AG04450 (cell line): ENCODE results near the gene ALS2. TPM values are rescaled to one million over a fixed set of nuclear protein-coding genes. Genes with fewer than 3 reads are reported as not detected.

ENCODE experiments used
- CTCF ChIA-PET: fragments of 300-600, 350-600 bp; formaldehyde crosslinking; extraction: SDS; loops from one replicate; lab custom pipeline; 2022; ENCODE audit warnings: antibody characterized with exemption, inconsistent platforms; lab: Charles Lee
- POLR2A ChIA-PET: fragments of 350-600 bp; formaldehyde crosslinking; extraction: SDS; loops from one replicate; lab custom pipeline; 2021; ENCODE audit warnings: antibody characterized with exemption, inconsistent platforms; lab: Yijun Ruan, JAX
- DNase-seq: peaks from one replicate; pipeline ENCODE4 v3.0.0-alpha.2; 2011; ENCODE audit warnings: low read depth, low spot score
- H3K27ac ChIP-seq: one replicate; pipeline ENCODE4 v1.5.1; 2012; ENCODE audit warnings: low read depth, low read length, control low read depth
- H3K27me3 ChIP-seq: one replicate; pipeline ENCODE4 v1.6.0; 2012; ENCODE audit warnings: low read length; ENCODE audit not compliant: control insufficient read depth, insufficient read depth
- H3K4me3 ChIP-seq: 2 replicates; pipeline ENCODE4 v1.5.1; 2011; ENCODE audit warnings: mild to moderate bottlenecking, low read depth, low read length, control low read depth
- H3K9me3 ChIP-seq: 2 replicates; pipeline ENCODE4 v1.5.1; 2012; ENCODE audit warnings: low read length; ENCODE audit not compliant: control insufficient read depth, insufficient read depth
- CTCF ChIP-seq: IDR thresholded peaks from 2 replicates; pipeline ENCODE4 v1.5.1; 2011; ENCODE audit warnings: low read depth, low read length, control low read depth, inconsistent platforms
- polyA plus RNA-seq: library from polyadenylated mRNA; depleted of rRNA; stranded (reverse); fragments of >200 nt; gene quantifications from 2 replicates; pipeline ENCODE4 v1.2.3, GENCODE V29; 2011

Gene ALS2
- polyA plus RNA-seq, 1 experiment: 21.9 TPM

GRCh38 chr2:201668402-201668910 lies 112.3 kb downstream of the ALS2 start:
- DNase-seq: no peak
- POLR2A ChIA-PET: no interaction called here
- no peak overlapping the region for H3K27ac ChIP-seq
- H3K4me3 ChIP-seq: no peak overlapping the region
- CTCF ChIA-PET: no interaction called here
- H3K9me3 ChIP-seq: no peaks in the 10 kb centered on the region; the same call in 1 of the 2 replicates
- TF ChIP-seq CTCF: no peak
- no peaks in the 10 kb centered on the region for H3K27me3 ChIP-seq

DNA sequence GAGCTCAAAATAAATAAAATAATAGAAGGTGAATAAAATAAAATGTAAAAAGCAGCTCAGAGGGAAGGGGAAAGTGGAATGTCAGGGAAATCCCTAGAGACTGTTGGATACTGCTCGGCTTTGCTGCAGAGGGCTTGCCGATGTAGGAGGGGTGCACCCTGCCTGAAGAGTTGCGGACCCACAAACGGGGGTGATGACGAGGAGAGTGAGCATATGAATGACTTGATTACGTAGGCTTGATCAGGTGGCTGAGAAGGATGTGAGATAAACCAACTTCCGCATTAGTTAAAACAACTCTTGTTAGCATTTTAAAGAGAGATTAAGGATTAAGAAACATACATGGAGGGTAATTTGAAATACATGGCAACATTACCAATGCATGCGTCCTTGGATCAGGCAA lies 116.4 kb downstream of the ALS2 start:
- POLR2A ChIA-PET: interaction anchor here (1.3 kb wide), 1 partner anchor 9 kb away, joined by 3 read pairs; no protein-coding TSS in a partner anchor
- CTCF ChIA-PET: no interaction called here
- Histone ChIP-seq H3K27ac (no peak overlapping the region), H3K9me3 (no peaks in the 10 kb centered on the region), H3K4me3 (no peak overlapping the region), H3K27me3 (no peaks in the 10 kb centered on the region)
- no peak for DNase-seq
- no peak for TF ChIP-seq CTCF

- ChIA-PET POLR2A (no interaction called here), CTCF (no interaction called here)
- H3K27ac ChIP-seq: no peak overlapping the region
- no peak overlapping the region for H3K4me3 ChIP-seq
- no peak for TF ChIP-seq CTCF
- no peaks in the 10 kb centered on the region for H3K9me3 ChIP-seq
- no peaks in the 10 kb centered on the region for H3K27me3 ChIP-seq
- DNase-seq: no peak
Measured at GRCh38 chr2:201661366-201661765, 119.4 kb downstream of the ALS2 start.

DNA sequence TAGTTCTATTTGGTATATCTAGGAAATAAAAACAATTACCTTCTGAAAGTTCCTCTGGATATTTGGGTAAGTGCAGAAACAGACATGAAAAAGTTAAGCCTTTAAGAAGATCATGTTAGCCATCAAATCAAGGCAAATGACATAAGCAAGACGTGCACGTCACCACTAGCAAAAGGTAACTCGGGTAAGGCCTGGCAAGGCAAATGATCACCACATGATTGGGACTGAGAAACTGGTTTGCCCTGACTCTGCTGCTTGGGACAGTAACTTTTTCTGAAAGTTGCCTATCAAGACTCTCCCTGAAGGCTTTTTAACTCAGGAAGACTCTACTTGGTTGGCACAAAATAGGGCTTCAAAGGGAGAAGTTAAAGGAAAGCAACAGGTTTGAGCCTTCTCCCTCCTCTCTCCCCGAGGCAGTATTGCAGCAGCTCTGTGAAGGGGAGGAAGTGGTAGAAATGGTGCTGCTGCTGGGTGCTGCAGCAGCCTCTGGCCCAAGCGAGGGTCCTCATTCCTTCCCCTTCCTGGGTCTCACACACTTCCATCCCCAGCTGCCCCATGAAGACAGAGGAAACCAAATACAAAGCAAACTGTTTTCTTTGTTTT lies 120.3 kb downstream of the ALS2 start:
- no peak overlapping the region for H3K4me3 ChIP-seq
- H3K27ac ChIP-seq: no peak overlapping the region
- CTCF ChIA-PET: no interaction called here
- H3K27me3 ChIP-seq: no peaks in the 10 kb centered on the region
- POLR2A ChIA-PET: no interaction called here
- no peaks in the 10 kb centered on the region; the same call in 1 of the 2 replicates for H3K9me3 ChIP-seq
- no peak for DNase-seq
- TF ChIP-seq CTCF: no peak

- no peak for TF ChIP-seq CTCF
- DNase-seq: no peak
- Histone ChIP-seq H3K27me3 (no peaks in the 10 kb centered on the region), H3K4me3 (no peak overlapping the region), H3K27ac (no peak overlapping the region), H3K9me3 (no peaks in the 10 kb centered on the region; the same call in 1 of the 2 replicates)
- CTCF ChIA-PET: no interaction called here
- POLR2A ChIA-PET: no interaction called here
Measured at GRCh38 chr2:201656740-201657139, 124.0 kb downstream of the ALS2 start.
